DND-41 (cell line): ENCODE results near the gene SLC2A4RG.

ENCODE experiments used
- EZH2 ChIP-seq: IDR thresholded peaks from 3 replicates; pipeline ENCODE4 v1.6.1; 2012; ENCODE audit warnings: borderline replicate concordance, low read depth, mild to moderate bottlenecking, moderate library complexity, low read length, inconsistent platforms; ENCODE audit not compliant: severe bottlenecking
- TF ChIP-seq, protein P1 (sequence below): IDR thresholded peaks from 2 replicates; pipeline ENCODE4 v1.5.1; 2012; ENCODE audit warnings: borderline replicate concordance, low read length, moderate library complexity, mild to moderate bottlenecking; ENCODE audit not compliant: poor library complexity, severe bottlenecking; ENCODE audit errors: extremely low read depth

DNA sequence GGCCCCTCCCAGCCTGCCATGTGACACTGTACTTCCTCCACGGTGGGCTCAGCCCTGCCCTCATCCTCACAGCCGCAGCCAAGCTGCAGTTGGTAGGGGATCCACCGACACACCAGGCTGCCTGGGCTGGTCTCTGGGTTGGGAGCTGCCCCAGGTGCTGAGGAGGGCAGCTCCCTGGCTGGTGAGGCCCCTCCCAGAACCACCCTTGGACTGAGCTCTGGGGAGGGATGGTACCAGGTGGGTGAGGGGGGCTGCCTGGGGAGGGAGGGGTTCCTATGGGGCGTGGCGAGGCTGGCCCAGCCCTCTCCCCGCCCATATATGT, 43.3 kb upstream of the SLC2A4RG start:
- TF ChIP-seq, protein P1, sequence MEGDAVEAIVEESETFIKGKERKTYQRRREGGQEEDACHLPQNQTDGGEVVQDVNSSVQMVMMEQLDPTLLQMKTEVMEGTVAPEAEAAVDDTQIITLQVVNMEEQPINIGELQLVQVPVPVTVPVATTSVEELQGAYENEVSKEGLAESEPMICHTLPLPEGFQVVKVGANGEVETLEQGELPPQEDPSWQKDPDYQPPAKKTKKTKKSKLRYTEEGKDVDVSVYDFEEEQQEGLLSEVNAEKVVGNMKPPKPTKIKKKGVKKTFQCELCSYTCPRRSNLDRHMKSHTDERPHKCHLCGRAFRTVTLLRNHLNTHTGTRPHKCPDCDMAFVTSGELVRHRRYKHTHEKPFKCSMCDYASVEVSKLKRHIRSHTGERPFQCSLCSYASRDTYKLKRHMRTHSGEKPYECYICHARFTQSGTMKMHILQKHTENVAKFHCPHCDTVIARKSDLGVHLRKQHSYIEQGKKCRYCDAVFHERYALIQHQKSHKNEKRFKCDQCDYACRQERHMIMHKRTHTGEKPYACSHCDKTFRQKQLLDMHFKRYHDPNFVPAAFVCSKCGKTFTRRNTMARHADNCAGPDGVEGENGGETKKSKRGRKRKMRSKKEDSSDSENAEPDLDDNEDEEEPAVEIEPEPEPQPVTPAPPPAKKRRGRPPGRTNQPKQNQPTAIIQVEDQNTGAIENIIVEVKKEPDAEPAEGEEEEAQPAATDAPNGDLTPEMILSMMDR = no peak
- no peak for TF ChIP-seq EZH2
